Activated CD8-positive, alpha-beta memory T cell treated with anti-CD3 and anti-CD28 coated beads, Interleukin-2, amount 10 ng/mL, durations not matched to agents 7 days and 5 days (primary cell): ENCODE measurements around the gene DAPK2. TPM values are rescaled to one million over a fixed set of nuclear protein-coding genes. Genes with fewer than 3 reads are reported as not detected.

Experiments
- ATAC-seq: fragments of 150-1000 bp; cut with Tn5 transposase; one replicate; pipeline ENCODE4 v1.10.0; 2021; ENCODE audit warnings: moderate library complexity
- CTCF ChIA-PET: fragments of 350-600 bp; sonication (Branson Sonifier 250); formaldehyde crosslinking; loops from one replicate; lab custom pipeline; 2021; ENCODE audit warnings: antibody characterized with exemption; lab: Charles Lee
- DNase-seq: peaks from one replicate; pipeline ENCODE4 v3.0.0-alpha.2; 2020
- H3K27ac Mint-ChIP-seq: one replicate; pipeline ENCODE4 v1.8.0; 2021; ENCODE audit warnings: mild to moderate bottlenecking, mixed read lengths
- H3K27me3 Mint-ChIP-seq: one replicate; pipeline ENCODE4 v1.8.0; 2021; ENCODE audit warnings: mixed read lengths
- H3K36me3 Mint-ChIP-seq: one replicate; pipeline ENCODE4 v1.8.0; 2021; ENCODE audit warnings: mild to moderate bottlenecking, mixed read lengths
- H3K4me1 Mint-ChIP-seq: one replicate; pipeline ENCODE4 v1.8.0; 2021; ENCODE audit warnings: mixed read lengths
- H3K4me3 Mint-ChIP-seq: one replicate; pipeline ENCODE4 v1.8.0; 2021; ENCODE audit warnings: mild to moderate bottlenecking, moderate library complexity, mixed read lengths
- H3K9me3 Mint-ChIP-seq: one replicate; pipeline ENCODE4 v1.8.0; 2022; ENCODE audit warnings: low read depth, mixed read lengths
- total RNA-seq, 2 experiments: library from RNA; stranded (reverse); gene quantifications; one replicate each; pipeline ENCODE4 v1.2.3, GENCODE V29; 2021

The DAPK2 gene
- total RNA-seq, 2 experiments from 2014 or later = 14.1 to 15.0 TPM

- Mint-ChIP-seq H3K27ac (no peak overlapping the region), H3K27me3 (no peaks in the 10 kb centered on the region), H3K4me1 (peaks cover 2% of the 10 kb centered on the region), H3K4me3 (no peak overlapping the region), H3K9me3 (peaks cover 2% of the 10 kb centered on the region), H3K36me3 (no peaks in the 10 kb centered on the region)
- CTCF ChIA-PET = interaction anchor here (0.9 kb wide), 1 partner anchor 125 kb away, joined by 3 read pairs; no protein-coding TSS in a partner anchor
- no peak for DNase-seq
- no peak for ATAC-seq
Observed at GRCh38 chr15:63877713-63878271, 168.5 kb downstream of the DAPK2 start.

GRCh38 chr15:63876085-63876662 lies 170.1 kb downstream of the DAPK2 start:
- no peaks in the 10 kb centered on the region for H3K27me3 Mint-ChIP-seq
- H3K4me3 Mint-ChIP-seq = no peak overlapping the region
- no peak overlapping the region for H3K27ac Mint-ChIP-seq
- ATAC-seq (no peak), DNase-seq (no peak)
- CTCF ChIA-PET = no interaction called here
- peaks cover 2% of the 10 kb centered on the region for H3K4me1 Mint-ChIP-seq
- no peaks in the 10 kb centered on the region for H3K36me3 Mint-ChIP-seq
- H3K9me3 Mint-ChIP-seq = peaks cover 3% of the 10 kb centered on the region

- no peak overlapping the region for H3K27ac Mint-ChIP-seq
- CTCF ChIA-PET = no interaction called here
- no peak overlapping the region for H3K4me3 Mint-ChIP-seq
- no peaks in the 10 kb centered on the region for H3K27me3 Mint-ChIP-seq
- no peaks in the 10 kb centered on the region for H3K36me3 Mint-ChIP-seq
- ATAC-seq (no peak), DNase-seq (no peak)
- H3K9me3 Mint-ChIP-seq = peaks cover 3% of the 10 kb centered on the region
- H3K4me1 Mint-ChIP-seq = peaks cover 6% of the 10 kb centered on the region
Observed at GRCh38 chr15:63874616-63875015, 171.7 kb downstream of the DAPK2 start.

GRCh38 chr15:63872759-63873510 lies 173.3 kb downstream of the DAPK2 start:
- Mint-ChIP-seq H3K27ac (no peak overlapping the region), H3K4me3 (no peak overlapping the region), H3K27me3 (no peaks in the 10 kb centered on the region), H3K36me3 (no peaks in the 10 kb centered on the region), H3K4me1 (peaks cover 6% of the 10 kb centered on the region), H3K9me3 (peaks cover 3% of the 10 kb centered on the region)
- CTCF ChIA-PET = interaction anchor here (1.0 kb wide), 1 partner anchor 12 kb away, joined by 3 read pairs; no protein-coding TSS in a partner anchor
- DNase-seq = no peak
- ATAC-seq = no peak

GRCh38 chr15:63870487-63871209 lies 175.6 kb downstream of the DAPK2 start:
- Mint-ChIP-seq H3K4me3 (no peak overlapping the region), H3K9me3 (peaks cover 3% of the 10 kb centered on the region), H3K27ac (no peak overlapping the region), H3K36me3 (no peaks in the 10 kb centered on the region), H3K4me1 (peaks cover 6% of the 10 kb centered on the region), H3K27me3 (no peaks in the 10 kb centered on the region)
- DNase-seq (no peak), ATAC-seq (no peak)
- CTCF ChIA-PET = interaction anchor here (0.6 to 1.3 kb wide), 4 partner anchors 10 to 176 kb away, joined by 3 to 4 read pairs (median 3); no protein-coding TSS in a partner anchor

- Mint-ChIP-seq H3K9me3 (peaks cover 3% of the 10 kb centered on the region), H3K4me3 (no peak overlapping the region), H3K4me1 (peaks cover 6% of the 10 kb centered on the region), H3K27ac (no peak overlapping the region), H3K36me3 (no peaks in the 10 kb centered on the region), H3K27me3 (no peaks in the 10 kb centered on the region)
- ATAC-seq (peak; percentile 47), DNase-seq (no peak)
- CTCF ChIA-PET = interaction anchor here (0.6 to 1.5 kb wide), 3 partner anchors 25 to 118 kb away, joined by 3 to 4 read pairs (median 3); no protein-coding TSS in a partner anchor
Observed at GRCh38 chr15:63870043-63870394, 176.3 kb downstream of the DAPK2 start.

GRCh38 chr15:63869371-63870042 lies 176.8 kb downstream of the DAPK2 start:
- peaks cover 6% of the 10 kb centered on the region for H3K4me1 Mint-ChIP-seq
- no peaks in the 10 kb centered on the region for H3K36me3 Mint-ChIP-seq
- DNase-seq = no peak
- no peak for ATAC-seq
- H3K4me3 Mint-ChIP-seq = no peak overlapping the region
- no peaks in the 10 kb centered on the region for H3K27me3 Mint-ChIP-seq
- H3K9me3 Mint-ChIP-seq = peaks cover 3% of the 10 kb centered on the region
- no peak overlapping the region for H3K27ac Mint-ChIP-seq
- CTCF ChIA-PET = interaction anchor here (1.4 to 1.5 kb wide), 2 partner anchors 24 to 259 kb away, joined by 3 to 4 read pairs; no protein-coding TSS in a partner anchor

DNA sequence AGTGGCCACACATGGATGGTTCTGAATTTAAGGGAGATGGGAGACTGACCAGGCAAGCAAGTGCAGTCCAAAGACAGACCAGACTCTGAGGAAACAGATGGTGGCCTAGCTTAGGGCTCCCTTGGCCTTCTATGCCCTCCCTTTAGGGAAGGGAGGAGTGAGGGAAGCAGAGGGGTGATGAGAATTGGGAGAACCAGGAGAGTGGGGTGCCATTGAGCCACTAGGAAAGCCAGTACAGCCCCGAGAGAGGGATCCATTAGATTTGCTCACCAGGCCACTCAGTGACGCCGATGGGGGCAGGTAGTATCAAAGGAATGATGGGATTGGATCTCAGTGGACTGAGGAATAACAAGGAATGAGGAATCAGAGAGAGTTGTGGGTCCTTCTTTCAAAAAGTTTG lies 182.1 kb downstream of the DAPK2 start:
- H3K4me1 Mint-ChIP-seq = peaks cover 11% of the 10 kb centered on the region
- CTCF ChIA-PET = interaction anchor here (0.9 kb wide), 1 partner anchor 13 kb away, joined by 3 read pairs; no protein-coding TSS in a partner anchor
- ATAC-seq (no peak), DNase-seq (no peak)
- H3K36me3 Mint-ChIP-seq = no peaks in the 10 kb centered on the region
- H3K27me3 Mint-ChIP-seq = no peaks in the 10 kb centered on the region
- no peak overlapping the region for H3K27ac Mint-ChIP-seq
- H3K9me3 Mint-ChIP-seq = no peaks in the 10 kb centered on the region
- no peak overlapping the region for H3K4me3 Mint-ChIP-seq

DNA sequence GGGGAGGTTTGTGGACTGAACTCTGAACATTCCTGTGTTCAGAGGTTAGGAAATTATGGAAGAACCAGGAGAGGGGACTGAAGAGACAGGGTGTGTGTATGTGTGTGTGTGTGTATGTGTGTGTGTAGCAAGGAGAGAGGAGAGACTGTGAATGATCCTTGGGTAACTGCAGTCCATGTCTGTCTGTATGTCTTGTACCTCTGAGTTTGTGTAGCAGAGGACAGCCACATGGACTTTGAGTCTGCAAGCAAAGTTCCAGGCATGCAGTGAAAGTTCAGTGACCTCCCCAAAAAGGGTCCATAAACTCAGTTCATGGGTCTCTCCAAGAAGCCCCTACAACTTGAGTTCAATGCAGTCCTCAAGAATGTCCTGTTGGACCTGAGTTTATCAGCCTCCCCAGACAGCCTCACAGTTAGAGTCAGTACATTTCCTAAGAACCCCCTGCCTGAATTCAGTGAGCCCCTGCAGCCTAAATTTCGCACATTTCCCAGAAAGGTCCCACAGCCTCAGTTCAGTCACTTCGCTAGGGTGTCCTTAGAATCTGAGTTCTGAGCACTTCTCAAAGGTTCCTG lies 184.3 kb downstream of the DAPK2 start:
- DNase-seq (no peak), ATAC-seq (no peak)
- H3K27ac Mint-ChIP-seq = no peak overlapping the region
- H3K4me1 Mint-ChIP-seq = peaks cover 11% of the 10 kb centered on the region
- H3K36me3 Mint-ChIP-seq = no peaks in the 10 kb centered on the region
- no peaks in the 10 kb centered on the region for H3K9me3 Mint-ChIP-seq
- CTCF ChIA-PET = no interaction called here
- H3K27me3 Mint-ChIP-seq = no peaks in the 10 kb centered on the region
- H3K4me3 Mint-ChIP-seq = no peak overlapping the region

DNA sequence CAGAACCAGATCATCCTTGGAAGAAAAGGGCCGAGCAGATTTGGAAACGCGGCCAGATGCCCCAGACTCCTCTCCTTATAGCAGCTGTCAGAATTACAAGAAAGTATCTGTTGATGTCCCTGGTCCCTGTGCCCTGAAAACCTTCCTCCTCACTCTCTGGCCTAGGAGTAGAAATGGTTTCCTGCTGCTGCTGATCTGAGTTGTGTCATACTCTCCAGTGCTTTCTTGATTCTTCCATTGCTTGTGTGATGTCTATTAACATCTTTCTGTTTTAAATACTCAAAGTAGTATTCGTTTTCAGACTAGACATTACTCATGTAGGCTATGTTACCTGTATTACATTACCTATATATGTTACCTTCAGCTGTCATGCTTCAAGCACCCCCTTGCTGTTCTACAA lies 185.7 kb downstream of the DAPK2 start:
- no peaks in the 10 kb centered on the region for H3K27me3 Mint-ChIP-seq
- CTCF ChIA-PET = interaction anchor here (0.7 to 1.5 kb wide), 6 partner anchors 10 to 46 kb away, joined by 3 to 5 read pairs (median 3); no protein-coding TSS in a partner anchor
- no peaks in the 10 kb centered on the region for H3K9me3 Mint-ChIP-seq
- H3K4me1 Mint-ChIP-seq = peaks cover 11% of the 10 kb centered on the region
- ATAC-seq = peak; percentile 20
- H3K27ac Mint-ChIP-seq = peak overlapping the region; percentile 32
- H3K4me3 Mint-ChIP-seq = no peak overlapping the region
- no peak for DNase-seq
- no peaks in the 10 kb centered on the region for H3K36me3 Mint-ChIP-seq

DNA sequence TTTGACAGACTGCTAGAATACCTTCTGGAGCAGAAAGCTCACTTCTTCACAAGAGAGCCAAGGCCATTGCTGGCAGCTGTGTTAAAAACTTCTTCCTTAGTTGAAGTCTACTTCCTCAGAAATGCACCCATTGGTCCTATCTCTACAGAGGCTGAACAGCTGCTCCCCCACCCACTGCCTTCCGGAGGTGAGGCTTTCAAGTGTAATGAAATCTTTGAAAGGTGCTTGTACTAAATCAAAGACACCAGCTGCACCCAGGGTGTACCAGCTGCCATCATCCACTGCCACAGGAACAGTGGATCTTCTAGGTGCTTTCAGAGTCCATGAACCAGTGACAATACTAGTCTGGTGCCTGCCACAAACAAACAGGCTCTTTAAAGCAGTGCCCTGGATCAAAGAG lies 186.1 kb downstream of the DAPK2 start:
- H3K9me3 Mint-ChIP-seq = no peaks in the 10 kb centered on the region
- DNase-seq (peak; percentile 60), ATAC-seq (peak; percentile 58)
- H3K4me1 Mint-ChIP-seq = peaks cover 11% of the 10 kb centered on the region
- no peaks in the 10 kb centered on the region for H3K27me3 Mint-ChIP-seq
- H3K4me3 Mint-ChIP-seq = no peak overlapping the region
- H3K36me3 Mint-ChIP-seq = no peaks in the 10 kb centered on the region
- H3K27ac Mint-ChIP-seq = peak overlapping the region; percentile 32
- CTCF ChIA-PET = interaction anchor here (0.7 to 1.5 kb wide), 6 partner anchors 9 to 46 kb away, joined by 3 to 5 read pairs (median 3); no protein-coding TSS in a partner anchor

DNA sequence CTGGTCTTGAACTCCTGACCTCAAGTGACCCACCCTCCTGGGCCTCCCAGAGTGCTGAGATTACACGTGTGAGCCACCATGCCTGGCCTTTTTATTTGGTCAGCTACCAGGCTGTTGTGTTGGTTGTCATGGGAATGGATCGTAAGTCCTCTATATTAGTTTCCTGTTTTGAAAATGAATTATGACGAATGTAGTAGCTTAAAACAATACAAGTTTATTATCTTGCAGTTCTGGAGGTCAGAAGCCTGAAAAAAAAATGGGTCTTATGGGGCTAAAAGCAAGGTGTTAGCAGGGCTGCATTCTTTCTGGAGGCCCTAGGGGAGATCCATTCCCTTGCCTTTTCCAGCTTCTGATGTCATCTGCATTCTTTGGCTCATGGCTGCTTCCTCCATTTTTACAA lies 187.4 kb downstream of the DAPK2 start:
- H3K27ac Mint-ChIP-seq = no peak overlapping the region

More for the DNA sequence above, 187.4 kb downstream of the DAPK2 start:
- Mint-ChIP-seq H3K4me3 (no peak overlapping the region), H3K4me1 (peaks cover 11% of the 10 kb centered on the region), H3K36me3 (no peaks in the 10 kb centered on the region), H3K27me3 (no peaks in the 10 kb centered on the region), H3K9me3 (no peaks in the 10 kb centered on the region)
- ATAC-seq (no peak), DNase-seq (no peak)
- CTCF ChIA-PET = no interaction called here
